GM11168 (cell line): ENCODE results near the gene OMP.
"Not testable (repeated sequence)": the region's sequence is repeated elsewhere in the genome, so short reads cannot be mapped to it uniquely, and the experiment has no call there.

Source experiments
- in situ Hi-C: fragments of 300-500 bp; cut with MboI; formaldehyde crosslinking; loops from one replicate; pipeline ENCODE4 v1.12.0; 2022; ENCODE audit warnings: low sequenced_read_pairs; ENCODE audit not compliant: unreplicated experiment

Gene OMP

GRCh38 chr11:77102246-77103210, at the start of gene OMP:
Gene OMP (plus strand): TSS chr11:77102840. CDS start chr11:77102840, 0 bp downstream.
- in situ Hi-C loops = no loop called here

GRCh38 chr11:77053217-77054015, 49.2 kb upstream of the OMP start:
- in situ Hi-C loops = no loop called here

- in situ Hi-C loops = no loop called here
These were observed 48.6 kb upstream of the OMP start for GRCh38 chr11:77054084-77054483.

GRCh38 chr11:77055101-77055561, 47.5 kb upstream of the OMP start:
- in situ Hi-C loops = loop anchor here (5.0 kb wide), 1 partner anchor 37 kb away; no protein-coding TSS in a partner anchor

- in situ Hi-C loops = loop anchor here (5.0 kb wide), 1 partner anchor 36 kb away; no protein-coding TSS in a partner anchor
These were observed 46.7 kb upstream of the OMP start for GRCh38 chr11:77055913-77056312.

GRCh38 chr11:77056814-77057402, 45.7 kb upstream of the OMP start:
- in situ Hi-C loops = loop anchor here (5.0 kb wide), 1 partner anchor 35 kb away; no protein-coding TSS in a partner anchor

GRCh38 chr11:77057938-77058474, 44.6 kb upstream of the OMP start:
- in situ Hi-C loops = loop anchor here (5.0 kb wide), 1 partner anchor 34 kb away; no protein-coding TSS in a partner anchor

GRCh38 chr11:77058900-77059299, 43.7 kb upstream of the OMP start:
- in situ Hi-C loops = loop anchor here (5.0 kb wide), 1 partner anchor 33 kb away; no protein-coding TSS in a partner anchor

- in situ Hi-C loops = loop anchor here (5.0 kb wide), 1 partner anchor 32 kb away; no protein-coding TSS in a partner anchor
These were observed 42.8 kb upstream of the OMP start for GRCh38 chr11:77059806-77060205.

GRCh38 chr11:77060234-77060633, 42.4 kb upstream of the OMP start:
- in situ Hi-C loops = no loop called here

GRCh38 chr11:77061258-77061657, 41.4 kb upstream of the OMP start:
- in situ Hi-C loops = not testable (repeated sequence)

GRCh38 chr11:77062924-77063323, 39.7 kb upstream of the OMP start:
- in situ Hi-C loops = no loop called here

GRCh38 chr11:77063407-77063806, 39.2 kb upstream of the OMP start:
- in situ Hi-C loops = no loop called here

GRCh38 chr11:77063861-77064260, 38.8 kb upstream of the OMP start:
- in situ Hi-C loops = no loop called here

GRCh38 chr11:77064648-77065217, 37.9 kb upstream of the OMP start:
- in situ Hi-C loops = no loop called here

GRCh38 chr11:77065878-77066228, 36.8 kb upstream of the OMP start:
- in situ Hi-C loops = no loop called here

GRCh38 chr11:77066229-77067042, 36.2 kb upstream of the OMP start, which contains the start of gene CAPN5:
Gene CAPN5 (plus strand): TSS chr11:77066971. CDS start chr11:77084887, 17,916 bp downstream.
- in situ Hi-C loops = no loop called here

GRCh38 chr11:77067861-77068443, 34.7 kb upstream of the OMP start:
- in situ Hi-C loops = no loop called here
